ENCODE measurements around the gene CCDC34.

Gene CCDC34

GRCh38 chr11:27384227-27384626, 21.2 kb upstream of the CCDC34 start:
- H3K27me3 Mint-ChIP-seq, result no peaks in the 10 kb centered on the region
- no peak overlapping the region for H3K27ac Mint-ChIP-seq
- H3K4me1 Mint-ChIP-seq, result no peaks in the 10 kb centered on the region
- H3K9me3 Mint-ChIP-seq, result no peaks in the 10 kb centered on the region
- no peak overlapping the region for H3K4me3 Mint-ChIP-seq
- no peak for ATAC-seq
- H3K36me3 Mint-ChIP-seq, result peaks cover 7% of the 10 kb centered on the region

- no peaks in the 10 kb centered on the region for H3K9me3 Mint-ChIP-seq
- H3K27ac Mint-ChIP-seq, result no peak overlapping the region
- no peak overlapping the region for H3K4me3 Mint-ChIP-seq
- no peaks in the 10 kb centered on the region for H3K27me3 Mint-ChIP-seq
- H3K36me3 Mint-ChIP-seq, result peaks cover 7% of the 10 kb centered on the region
- ATAC-seq, result no peak
- H3K4me1 Mint-ChIP-seq, result no peaks in the 10 kb centered on the region
Observed at GRCh38 chr11:27383645-27384044, 20.6 kb upstream of the CCDC34 start.

DNA sequence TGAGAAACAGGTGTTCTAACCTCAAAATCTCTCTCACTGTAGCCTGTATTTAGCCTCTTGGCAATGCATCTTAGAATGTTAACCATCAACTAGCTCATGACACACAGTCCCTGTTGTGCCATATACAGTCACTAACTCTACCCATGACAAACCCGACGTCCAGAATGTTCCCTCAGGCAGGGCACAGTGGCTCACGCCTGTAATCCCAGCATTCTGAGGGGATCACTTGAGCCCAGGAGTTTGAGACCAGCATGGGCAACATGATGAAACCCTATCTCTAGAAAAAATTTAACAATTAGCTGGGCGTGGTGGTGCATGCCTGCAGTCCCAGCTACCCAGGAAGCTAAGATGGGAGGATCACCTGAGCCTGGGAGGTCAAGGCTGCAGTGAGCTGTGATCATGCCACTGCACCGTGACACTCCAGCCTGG, 18.2 kb upstream of the CCDC34 start:
- no peaks in the 10 kb centered on the region for H3K9me3 Mint-ChIP-seq
- H3K36me3 Mint-ChIP-seq, result peaks cover 7% of the 10 kb centered on the region
- no peak overlapping the region for H3K4me3 Mint-ChIP-seq
- H3K27ac Mint-ChIP-seq, result no peak overlapping the region
- no peak for ATAC-seq
- no peaks in the 10 kb centered on the region for H3K27me3 Mint-ChIP-seq
- no peaks in the 10 kb centered on the region for H3K4me1 Mint-ChIP-seq

DNA sequence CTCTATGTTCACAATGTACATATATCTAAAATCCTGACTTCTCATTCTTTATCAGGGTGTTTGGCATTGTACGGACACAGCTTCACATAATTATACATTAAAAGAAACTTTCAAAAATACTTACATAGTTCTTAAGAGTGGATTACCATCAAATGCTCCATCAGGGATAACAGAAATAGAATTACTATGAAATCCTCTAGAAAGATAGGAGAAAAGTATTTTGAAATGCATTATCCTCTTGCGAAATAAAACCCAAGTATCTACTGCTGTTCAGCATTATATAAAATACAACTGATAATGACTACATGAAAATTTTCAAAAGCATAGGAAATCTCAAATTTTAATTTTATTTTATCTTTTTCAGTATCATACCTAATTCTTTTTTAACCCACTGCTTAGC, 17.8 kb upstream of the CCDC34 start:
- H3K36me3 Mint-ChIP-seq, result peaks cover 7% of the 10 kb centered on the region
- no peak overlapping the region for H3K27ac Mint-ChIP-seq
- ATAC-seq, result no peak
- no peaks in the 10 kb centered on the region for H3K4me1 Mint-ChIP-seq
- no peaks in the 10 kb centered on the region for H3K27me3 Mint-ChIP-seq
- no peak overlapping the region for H3K4me3 Mint-ChIP-seq
- H3K9me3 Mint-ChIP-seq, result no peaks in the 10 kb centered on the region

DNA sequence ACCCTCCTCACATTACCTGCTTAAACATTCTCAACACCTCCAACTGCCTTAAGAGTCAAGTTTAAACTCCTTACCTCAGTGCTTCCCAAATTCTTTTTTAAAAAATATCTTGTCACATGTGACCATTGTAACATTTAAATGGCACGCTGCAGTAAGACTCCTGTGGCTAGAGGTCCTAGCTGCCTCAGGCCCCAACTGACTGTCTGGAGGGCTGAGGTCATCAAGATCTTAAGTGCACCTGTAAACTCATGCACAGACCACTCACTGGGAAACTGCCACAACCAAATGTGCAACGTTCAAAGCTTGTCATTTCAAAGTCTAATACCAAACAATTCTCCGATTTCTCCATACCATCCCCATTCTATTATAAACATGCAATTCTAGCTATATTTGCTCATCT, 16.4 kb upstream of the CCDC34 start:
- H3K36me3 Mint-ChIP-seq, result peaks cover 7% of the 10 kb centered on the region
- no peak overlapping the region for H3K4me3 Mint-ChIP-seq
- no peak for ATAC-seq
- no peaks in the 10 kb centered on the region for H3K27me3 Mint-ChIP-seq
- H3K9me3 Mint-ChIP-seq, result no peaks in the 10 kb centered on the region
- H3K4me1 Mint-ChIP-seq, result no peaks in the 10 kb centered on the region
- H3K27ac Mint-ChIP-seq, result no peak overlapping the region

DNA sequence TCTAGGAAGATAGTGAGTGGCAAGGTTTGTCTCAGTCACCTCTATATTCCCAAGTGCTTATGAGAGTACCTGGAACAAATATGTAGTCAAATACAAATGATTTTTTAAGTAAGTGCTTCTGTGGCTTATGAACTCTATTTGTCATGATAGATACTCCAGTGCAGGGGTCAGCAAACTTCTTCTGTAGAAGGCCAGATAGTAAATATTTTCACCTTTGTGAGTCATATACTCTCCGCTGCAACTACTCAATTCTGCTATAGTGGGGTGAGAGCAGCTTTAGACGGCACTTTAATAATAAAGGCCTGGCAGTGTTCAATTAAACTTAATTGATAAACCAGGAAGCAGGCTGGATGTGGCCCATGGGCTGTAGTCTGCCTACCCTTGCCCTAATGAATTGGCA, 12.4 kb upstream of the CCDC34 start:
- no peak overlapping the region for H3K27ac Mint-ChIP-seq
- ATAC-seq, result no peak
- peaks cover 7% of the 10 kb centered on the region for H3K36me3 Mint-ChIP-seq
- H3K9me3 Mint-ChIP-seq, result no peaks in the 10 kb centered on the region
- H3K27me3 Mint-ChIP-seq, result no peaks in the 10 kb centered on the region
- H3K4me3 Mint-ChIP-seq, result no peak overlapping the region
- H3K4me1 Mint-ChIP-seq, result no peaks in the 10 kb centered on the region

GRCh38 chr11:27373856-27374602, 11.0 kb upstream of the CCDC34 start:
- no peaks in the 10 kb centered on the region for H3K27me3 Mint-ChIP-seq

GRCh38 chr11:27373392-27373791, 10.4 kb upstream of the CCDC34 start:
- Mint-ChIP-seq H3K9me3 (no peaks in the 10 kb centered on the region), H3K4me3 (no peak overlapping the region), H3K4me1 (no peaks in the 10 kb centered on the region), H3K27me3 (no peaks in the 10 kb centered on the region), H3K27ac (no peak overlapping the region), H3K36me3 (no peaks in the 10 kb centered on the region)
- ATAC-seq, result no peak

More at GRCh38 chr11:27373856-27374602, 11.0 kb upstream of the CCDC34 start:
- no peak for ATAC-seq
- H3K36me3 Mint-ChIP-seq, result no peaks in the 10 kb centered on the region
- no peak overlapping the region for H3K4me3 Mint-ChIP-seq
- no peaks in the 10 kb centered on the region for H3K4me1 Mint-ChIP-seq
- no peaks in the 10 kb centered on the region for H3K9me3 Mint-ChIP-seq
- H3K27ac Mint-ChIP-seq, result no peak overlapping the region

GRCh38 chr11:27372164-27372563, 9.1 kb upstream of the CCDC34 start:
- no peak for ATAC-seq
- H3K4me1 Mint-ChIP-seq, result no peaks in the 10 kb centered on the region
- no peaks in the 10 kb centered on the region for H3K36me3 Mint-ChIP-seq

GRCh38 chr11:27371489-27371888, 8.5 kb upstream of the CCDC34 start:
- no peak overlapping the region for H3K27ac Mint-ChIP-seq
- ATAC-seq, result no peak
- no peaks in the 10 kb centered on the region for H3K27me3 Mint-ChIP-seq
- no peaks in the 10 kb centered on the region for H3K9me3 Mint-ChIP-seq
- H3K36me3 Mint-ChIP-seq, result no peaks in the 10 kb centered on the region
- H3K4me3 Mint-ChIP-seq, result no peak overlapping the region
- H3K4me1 Mint-ChIP-seq, result no peaks in the 10 kb centered on the region

More at GRCh38 chr11:27372164-27372563, 9.1 kb upstream of the CCDC34 start:
- no peaks in the 10 kb centered on the region for H3K9me3 Mint-ChIP-seq
- no peak overlapping the region for H3K27ac Mint-ChIP-seq
- no peak overlapping the region for H3K4me3 Mint-ChIP-seq
- H3K27me3 Mint-ChIP-seq, result no peaks in the 10 kb centered on the region

DNA sequence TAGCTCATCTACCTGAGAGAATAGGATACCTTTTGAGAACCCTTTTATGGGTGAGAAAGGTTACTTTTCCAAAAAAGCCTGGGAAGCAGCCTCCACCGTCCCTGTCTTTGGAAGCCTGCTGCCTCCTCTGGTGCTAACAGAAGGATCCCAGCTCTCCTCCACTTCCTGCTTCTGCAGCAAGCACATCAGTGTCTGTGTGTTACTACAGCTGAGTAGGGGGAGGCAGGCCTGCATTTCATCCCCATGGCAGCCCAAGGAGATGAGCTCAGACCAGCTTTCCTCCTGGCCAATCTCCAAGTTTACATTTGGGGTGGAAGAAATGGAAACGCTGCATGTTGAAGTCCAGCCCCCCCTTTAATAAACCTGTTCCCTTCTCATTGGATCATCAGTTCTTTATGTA, 7.4 kb upstream of the CCDC34 start:
- H3K27ac Mint-ChIP-seq, result no peak overlapping the region
- no peak for ATAC-seq

GRCh38 chr11:27367881-27368280, 4.9 kb upstream of the CCDC34 start:
- H3K4me1 Mint-ChIP-seq, result peaks cover 9% of the 10 kb centered on the region
- H3K36me3 Mint-ChIP-seq, result no peaks in the 10 kb centered on the region

More for the DNA sequence above, 7.4 kb upstream of the CCDC34 start:
- no peaks in the 10 kb centered on the region for H3K4me1 Mint-ChIP-seq
- no peak overlapping the region for H3K4me3 Mint-ChIP-seq
- no peaks in the 10 kb centered on the region for H3K27me3 Mint-ChIP-seq
- H3K9me3 Mint-ChIP-seq, result no peaks in the 10 kb centered on the region
- H3K36me3 Mint-ChIP-seq, result no peaks in the 10 kb centered on the region

GRCh38 chr11:27363576-27364117, 632 bp upstream of the CCDC34 start:
- no peak for ATAC-seq
- no peaks in the 10 kb centered on the region for H3K27me3 Mint-ChIP-seq
- H3K4me3 Mint-ChIP-seq, result peak overlapping the region; percentile 88
- H3K36me3 Mint-ChIP-seq, result no peaks in the 10 kb centered on the region
- H3K27ac Mint-ChIP-seq, result peak overlapping the region; percentile 86
- no peaks in the 10 kb centered on the region for H3K9me3 Mint-ChIP-seq
- peaks cover 19% of the 10 kb centered on the region for H3K4me1 Mint-ChIP-seq

More at GRCh38 chr11:27367881-27368280, 4.9 kb upstream of the CCDC34 start:
- Mint-ChIP-seq H3K27ac (no peak overlapping the region), H3K4me3 (no peak overlapping the region), H3K27me3 (no peaks in the 10 kb centered on the region), H3K9me3 (no peaks in the 10 kb centered on the region)
- no peak for ATAC-seq

DNA sequence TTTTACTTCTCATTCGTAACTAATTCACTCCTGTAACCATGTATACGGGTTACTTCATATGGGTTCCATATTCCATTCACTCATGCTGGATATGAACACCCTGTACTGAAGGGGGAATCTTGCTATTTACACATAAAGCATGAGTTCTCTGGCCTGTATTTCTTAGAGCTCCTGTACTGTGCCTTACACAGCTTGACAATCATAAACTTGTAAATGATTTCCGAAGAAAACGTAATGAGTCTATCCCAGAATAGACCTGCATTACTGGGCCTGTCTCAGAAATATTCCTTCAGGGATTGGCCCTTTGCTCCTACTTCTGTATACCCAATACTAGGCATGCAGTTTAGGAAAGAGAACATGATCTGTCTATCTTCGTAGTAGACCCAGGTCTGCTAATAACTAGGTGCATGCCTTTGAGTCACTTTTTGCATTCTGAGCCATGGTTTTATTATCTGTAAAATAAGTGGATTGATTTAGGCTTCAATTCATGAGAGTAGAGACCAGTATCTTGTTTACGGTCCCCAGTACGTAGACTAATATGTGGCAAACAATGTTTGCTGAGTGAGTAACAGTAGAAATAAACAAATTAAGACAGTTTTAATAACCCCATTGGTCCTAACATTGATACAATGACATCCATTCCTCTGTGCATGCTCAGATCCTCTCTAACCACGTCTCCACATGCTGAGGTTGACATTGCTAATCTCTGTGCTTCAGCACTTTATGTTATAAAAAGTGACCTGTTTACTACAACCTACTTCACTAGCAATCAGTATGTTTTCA, 1.2 kb downstream of the CCDC34 start:
- H3K27me3 Mint-ChIP-seq, result no peaks in the 10 kb centered on the region

GRCh38 chr11:27358296-27358695, 4.7 kb downstream of the CCDC34 start:
- Mint-ChIP-seq H3K4me1 (peaks cover 14% of the 10 kb centered on the region), H3K27me3 (no peaks in the 10 kb centered on the region), H3K36me3 (no peaks in the 10 kb centered on the region), H3K9me3 (no peaks in the 10 kb centered on the region), H3K4me3 (no peak overlapping the region), H3K27ac (no peak overlapping the region)
- no peak for ATAC-seq

More for the DNA sequence above, 1.2 kb downstream of the CCDC34 start:
- Mint-ChIP-seq H3K36me3 (no peaks in the 10 kb centered on the region), H3K9me3 (no peaks in the 10 kb centered on the region), H3K4me1 (peaks cover 19% of the 10 kb centered on the region), H3K4me3 (peak overlapping the region; percentile 88), H3K27ac (peak overlapping the region; percentile 86)
- no peak for ATAC-seq
